DMS79 treated with DMSO at 0.1 percent for 48 hours (cell line): ENCODE measurements around the gene BAZ2B.

Experiments
- DNase-seq: peaks from one replicate; lab custom pipeline; 2025; lab: John Stamatoyannopoulos, UW

The BAZ2B gene

GRCh38 chr2:159317392-159318088 is 298.8 kb downstream of the BAZ2B start:
- no peak for DNase-seq

GRCh38 chr2:159307942-159308341 is 308.4 kb downstream of the BAZ2B start:
- no peak for DNase-seq

GRCh38 chr2:159300586-159300985 is 315.8 kb downstream of the BAZ2B start:
- no peak for DNase-seq

- no peak for DNase-seq
These were observed 317.4 kb downstream of the BAZ2B start for GRCh38 chr2:159298967-159299366.

- no peak for DNase-seq
These were observed 319.2 kb downstream of the BAZ2B start for GRCh38 chr2:159297042-159297707.

GRCh38 chr2:159292157-159292556 is 324.2 kb downstream of the BAZ2B start:
- DNase-seq: no peak

- DNase-seq: peak; percentile 75
These were observed 325.9 kb downstream of the BAZ2B start for GRCh38 chr2:159290289-159290907.

- DNase-seq: no peak
These were observed 328.6 kb downstream of the BAZ2B start for GRCh38 chr2:159287733-159288132.

- peak; percentile 99 for DNase-seq
These were observed 329.5 kb downstream of the BAZ2B start for GRCh38 chr2:159286709-159287441.

GRCh38 chr2:159285929-159286708 is 330.2 kb downstream of the BAZ2B start, which contains the start of gene WDSUB1:
TSS of gene WDSUB1 (minus strand) at chr2:159286703. CDS start at chr2:159283069, 3,634 bp downstream.
- DNase-seq: peak; percentile 73

GRCh38 chr2:159285433-159285832 is 330.9 kb downstream of the BAZ2B start:
- DNase-seq: no peak

GRCh38 chr2:159283529-159283928 is 332.8 kb downstream of the BAZ2B start:
- no peak for DNase-seq

- no peak for DNase-seq
These were observed 335.3 kb downstream of the BAZ2B start for GRCh38 chr2:159281002-159281401.

GRCh38 chr2:159279700-159280099 is 336.6 kb downstream of the BAZ2B start:
- DNase-seq: no peak

- DNase-seq: no peak
These were observed 341.2 kb downstream of the BAZ2B start for GRCh38 chr2:159275111-159275510.

GRCh38 chr2:159272156-159272555 is 344.2 kb downstream of the BAZ2B start:
- no peak for DNase-seq

GRCh38 chr2:159270744-159271379 is 345.5 kb downstream of the BAZ2B start:
- no peak for DNase-seq
